NCI-H2227 treated with DMSO at 0.1 percent for 48 hours (cell line): Measurements from ENCODE around the gene PPP2R5D.
"Not testable (repeated sequence)": the region's sequence is repeated elsewhere in the genome, so short reads cannot be mapped to it uniquely, and the experiment has no call there.

ENCODE experiments used
- DNase-seq: peaks from one replicate; lab custom pipeline; 2025; lab: John Stamatoyannopoulos, UW

Gene PPP2R5D

GRCh38 chr6:42996513-42996912 lies 12.1 kb downstream of the PPP2R5D start:
- DNase-seq: no peak

GRCh38 chr6:42998205-42998604 lies 13.8 kb downstream of the PPP2R5D start:
- DNase-seq: not testable (repeated sequence)

GRCh38 chr6:43001843-43002242 lies 17.5 kb downstream of the PPP2R5D start:
- no peak for DNase-seq

- DNase-seq: no peak
Measured at GRCh38 chr6:43005844-43006243, 21.5 kb downstream of the PPP2R5D start.

- no peak for DNase-seq
Measured at GRCh38 chr6:43006251-43006650, 21.9 kb downstream of the PPP2R5D start.

- DNase-seq: no peak
Measured at GRCh38 chr6:43007126-43007525, 22.8 kb downstream of the PPP2R5D start.

GRCh38 chr6:43009124-43009523 lies 24.8 kb downstream of the PPP2R5D start:
- DNase-seq: no peak

GRCh38 chr6:43011207-43011606 lies 26.8 kb downstream of the PPP2R5D start:
- no peak for DNase-seq

- no peak for DNase-seq
Measured at GRCh38 chr6:43012364-43012763, 28.0 kb downstream of the PPP2R5D start.

GRCh38 chr6:43013097-43013842 lies 28.9 kb downstream of the PPP2R5D start:
- no peak for DNase-seq

GRCh38 chr6:43013843-43014433 lies 29.6 kb downstream of the PPP2R5D start, which contains the start of the genes KLHDC3 and MEA1:
KLHDC3 (plus strand) TSS chr6:43014249; CDS start chr6:43017193, 2,944 bp downstream.
MEA1 (minus strand) TSS chr6:43013946; CDS start chr6:43013813, 133 bp downstream.
- DNase-seq: peak; percentile 97

GRCh38 chr6:43014434-43014909 lies 30.1 kb downstream of the PPP2R5D start:
- no peak for DNase-seq

GRCh38 chr6:43016176-43016942 lies 32.0 kb downstream of the PPP2R5D start:
- DNase-seq: no peak

- DNase-seq: no peak
Measured at GRCh38 chr6:43016943-43017334, 32.6 kb downstream of the PPP2R5D start.

- DNase-seq: no peak
Measured at GRCh38 chr6:43019152-43019551, 34.8 kb downstream of the PPP2R5D start.

- DNase-seq: no peak
Measured at GRCh38 chr6:43020052-43020705, 35.8 kb downstream of the PPP2R5D start.

- peak; percentile 43 for DNase-seq
Measured at GRCh38 chr6:43020847-43021246, 36.5 kb downstream of the PPP2R5D start.

- peak; percentile 43 for DNase-seq
Measured at GRCh38 chr6:43021270-43022047, 37.1 kb downstream of the PPP2R5D start, which contains the start of gene RRP36. RRP36 (plus strand) TSS chr6:43021623; CDS start chr6:43021655, 32 bp downstream.

- DNase-seq: no peak
Measured at GRCh38 chr6:43024436-43024835, 40.1 kb downstream of the PPP2R5D start.

GRCh38 chr6:43026365-43026764 lies 42.0 kb downstream of the PPP2R5D start:
- DNase-seq: no peak

- DNase-seq: no peak
Measured at GRCh38 chr6:43029120-43029519, 44.8 kb downstream of the PPP2R5D start.
